Colonic mucosa (tissue), 4 donors: Measurements from ENCODE around the gene TCEAL7. TPM values are rescaled to one million over a fixed set of nuclear protein-coding genes. Genes with fewer than 3 reads are reported as not detected.

Experiments
- DNase-seq: peaks from one replicate; pipeline ENCODE4 v3.0.0-alpha.2; 2020
- H3K27ac ChIP-seq: fragments of 200-600 bp; one replicate; pipeline ENCODE4 v1.8.0; 2021
- H3K27me3 ChIP-seq: fragments of 200-600 bp; one replicate; pipeline ENCODE4 v1.8.0; 2021
- H3K36me3 ChIP-seq: fragments of 200-600 bp; one replicate; pipeline ENCODE4 v1.8.0; 2021
- H3K4me1 ChIP-seq: fragments of 200-600 bp; one replicate; pipeline ENCODE4 v1.8.0; 2021; ENCODE audit warnings: mild to moderate bottlenecking
- H3K4me3 ChIP-seq: fragments of 200-600 bp; one replicate; pipeline ENCODE4 v1.8.0; 2021
- H3K9ac ChIP-seq, 2 donors: one replicate each; pipeline ENCODE4 v1.7.0; 2013; ENCODE audit warnings: control low read depth in 2 of 2, low read depth in 2 of 2, low read length in 2 of 2
- H3K9me3 ChIP-seq: fragments of 200-600 bp; one replicate; pipeline ENCODE4 v1.8.0; 2021
- intact Hi-C: fragments of 100-400 bp; cut with DNase I; formaldehyde crosslinking; loops from one replicate; pipeline ENCODE4 v1.14.1; 2022
- total RNA-seq, 2 donors: library from RNA; stranded (reverse); fragmentation: NEBNext Ultra II Directional in 1 of 2; extraction: Animal tissue kit (Norgen Biotek cat#: 25700) in 1 of 2; gene quantifications; one replicate each; pipeline ENCODE4 v1.2.1, GENCODE V29; 2021
- TF ChIP-seq, protein P1 (sequence below): fragments of 200-600 bp; IDR thresholded peaks from one replicate; pipeline ENCODE4 v1.8.0; 2022; ENCODE audit warnings: antibody characterized with exemption, mild to moderate bottlenecking
- donor health status: healthy.
- donor health status: DM: no; HTN: no; CAD: no.
- donor health status: DM: no; HTN: no; CAD: no.

The TCEAL7 gene
- total RNA-seq, 2 donors from 2014 or later, result 0.82 to 4.0 TPM

DNA sequence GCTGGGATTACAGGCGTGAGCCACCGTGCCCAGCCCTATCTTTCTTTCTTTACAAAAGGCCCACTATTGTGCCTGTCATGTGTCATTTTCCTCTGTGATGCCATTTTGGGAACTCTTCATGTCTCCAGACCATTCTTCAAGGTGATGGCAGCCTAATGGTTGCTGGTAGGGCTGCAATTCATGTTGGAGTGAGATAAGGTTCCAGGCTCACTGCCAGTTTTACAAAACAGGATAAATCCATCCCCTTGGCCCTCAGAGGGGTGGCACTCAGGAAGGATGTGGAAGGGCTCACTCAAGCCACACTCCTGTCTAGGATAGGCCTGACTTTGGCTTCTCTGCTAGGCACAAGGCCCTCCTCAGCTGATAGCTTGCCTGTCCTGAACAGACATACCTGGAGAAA lies 30.1 kb downstream of the TCEAL7 start:
- Histone ChIP-seq H3K9me3 (no peaks in the 10 kb centered on the region), H3K27ac (no peak overlapping the region), H3K4me3 (no peak overlapping the region), H3K4me1 (no peaks in the 10 kb centered on the region), H3K9ac (no peak overlapping the region), H3K36me3 (no peaks in the 10 kb centered on the region), H3K27me3 (no peaks in the 10 kb centered on the region)
- DNase-seq, result no peak
- intact Hi-C loops, result no loop called here
- TF ChIP-seq, protein P1, sequence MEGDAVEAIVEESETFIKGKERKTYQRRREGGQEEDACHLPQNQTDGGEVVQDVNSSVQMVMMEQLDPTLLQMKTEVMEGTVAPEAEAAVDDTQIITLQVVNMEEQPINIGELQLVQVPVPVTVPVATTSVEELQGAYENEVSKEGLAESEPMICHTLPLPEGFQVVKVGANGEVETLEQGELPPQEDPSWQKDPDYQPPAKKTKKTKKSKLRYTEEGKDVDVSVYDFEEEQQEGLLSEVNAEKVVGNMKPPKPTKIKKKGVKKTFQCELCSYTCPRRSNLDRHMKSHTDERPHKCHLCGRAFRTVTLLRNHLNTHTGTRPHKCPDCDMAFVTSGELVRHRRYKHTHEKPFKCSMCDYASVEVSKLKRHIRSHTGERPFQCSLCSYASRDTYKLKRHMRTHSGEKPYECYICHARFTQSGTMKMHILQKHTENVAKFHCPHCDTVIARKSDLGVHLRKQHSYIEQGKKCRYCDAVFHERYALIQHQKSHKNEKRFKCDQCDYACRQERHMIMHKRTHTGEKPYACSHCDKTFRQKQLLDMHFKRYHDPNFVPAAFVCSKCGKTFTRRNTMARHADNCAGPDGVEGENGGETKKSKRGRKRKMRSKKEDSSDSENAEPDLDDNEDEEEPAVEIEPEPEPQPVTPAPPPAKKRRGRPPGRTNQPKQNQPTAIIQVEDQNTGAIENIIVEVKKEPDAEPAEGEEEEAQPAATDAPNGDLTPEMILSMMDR, result no peak

DNA sequence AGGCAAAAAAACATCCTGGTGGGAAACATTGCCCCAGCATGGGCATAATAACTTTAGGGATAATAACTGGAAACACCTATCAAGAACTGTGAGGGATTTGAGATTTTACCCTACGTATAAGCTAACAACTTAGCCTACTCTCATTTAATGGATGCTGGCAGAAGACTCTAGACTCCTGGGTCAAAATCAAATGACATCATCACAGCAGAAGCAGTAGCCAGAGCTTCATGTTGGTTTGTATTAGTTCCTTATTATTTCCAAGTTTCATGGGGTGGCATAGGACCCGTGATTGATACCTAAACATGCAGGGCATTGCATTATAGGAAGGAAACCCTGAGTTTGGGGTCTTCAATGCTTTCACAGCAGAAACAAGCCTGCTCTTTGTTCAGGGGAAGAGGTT lies 30.9 kb downstream of the TCEAL7 start:
- intact Hi-C loops, result no loop called here
- Histone ChIP-seq H3K9ac (no peak overlapping the region), H3K27ac (no peak overlapping the region), H3K4me1 (no peaks in the 10 kb centered on the region), H3K27me3 (no peaks in the 10 kb centered on the region), H3K4me3 (no peak overlapping the region), H3K9me3 (no peaks in the 10 kb centered on the region), H3K36me3 (no peaks in the 10 kb centered on the region)
- DNase-seq, result no peak
- TF ChIP-seq, protein P1, result no peak

DNA sequence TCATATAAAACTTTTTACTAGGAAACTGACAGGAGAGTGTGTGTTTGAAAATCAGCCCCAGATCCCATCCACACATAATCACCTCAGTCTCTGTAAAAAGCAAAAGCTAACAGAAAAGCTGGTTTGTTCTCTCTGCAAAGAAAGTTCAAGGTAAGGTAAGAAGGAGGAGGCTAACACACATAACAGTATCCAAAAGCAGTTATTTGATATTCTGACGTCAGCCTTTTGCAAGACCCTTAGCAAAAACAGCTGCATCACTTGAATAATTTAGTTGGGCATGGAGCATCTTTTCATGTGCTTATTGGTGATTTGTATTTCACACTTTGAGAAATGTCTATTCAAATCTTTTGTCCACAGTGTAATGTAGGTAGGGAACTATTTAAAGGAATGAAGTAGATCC lies 31.8 kb downstream of the TCEAL7 start:
- Histone ChIP-seq H3K4me3 (no peak overlapping the region), H3K9ac (no peak overlapping the region), H3K4me1 (no peaks in the 10 kb centered on the region), H3K9me3 (no peaks in the 10 kb centered on the region), H3K36me3 (no peaks in the 10 kb centered on the region), H3K27ac (no peak overlapping the region), H3K27me3 (no peaks in the 10 kb centered on the region)
- intact Hi-C loops, result no loop called here
- DNase-seq, result no peak
- TF ChIP-seq, protein P1, result no peak

DNA sequence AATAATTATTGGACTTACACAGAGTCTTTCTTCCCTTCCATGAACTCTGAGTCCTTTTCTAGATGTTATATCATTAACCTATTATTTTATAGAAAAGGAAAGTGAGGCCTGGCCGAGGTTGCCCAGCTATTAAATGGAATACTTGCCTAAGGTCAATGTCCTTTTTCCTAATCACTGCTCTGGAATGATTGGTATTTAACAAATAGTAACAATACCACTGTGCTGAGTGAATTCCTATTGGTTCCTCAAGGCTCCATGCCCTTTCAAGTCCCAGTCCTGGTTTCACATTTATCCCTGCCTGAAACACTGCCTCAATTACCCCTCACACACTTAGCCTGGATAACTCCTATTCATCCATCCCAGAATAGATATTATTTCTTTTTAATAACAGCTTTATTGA lies 32.4 kb downstream of the TCEAL7 start:
- DNase-seq, result no peak
- Histone ChIP-seq H3K27ac (no peak overlapping the region), H3K27me3 (no peaks in the 10 kb centered on the region), H3K4me3 (no peak overlapping the region), H3K4me1 (no peaks in the 10 kb centered on the region), H3K9ac (no peak overlapping the region), H3K36me3 (no peaks in the 10 kb centered on the region), H3K9me3 (no peaks in the 10 kb centered on the region)
- intact Hi-C loops, result no loop called here
- TF ChIP-seq, protein P1, result no peak

DNA sequence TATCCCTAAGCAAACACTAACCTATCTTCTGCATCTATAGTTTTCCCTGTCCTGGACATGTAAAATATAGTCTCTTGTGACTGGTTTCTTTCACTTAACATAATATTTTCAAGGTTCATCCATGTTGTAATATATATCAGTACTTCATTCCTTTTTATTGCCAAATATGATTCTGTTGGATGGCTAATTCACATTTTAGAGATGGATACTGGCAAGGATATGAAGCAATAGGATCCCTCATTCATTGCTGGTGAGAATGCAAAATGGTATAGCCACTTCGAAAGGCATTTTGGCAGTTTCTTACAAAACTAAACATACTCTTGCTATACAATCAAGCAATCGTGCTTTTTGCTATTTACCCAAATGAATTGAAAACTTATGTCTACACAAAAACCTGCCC lies 33.0 kb downstream of the TCEAL7 start:
- intact Hi-C loops, result no loop called here
- Histone ChIP-seq H3K27me3 (no peaks in the 10 kb centered on the region), H3K27ac (no peak overlapping the region), H3K9ac (no peak overlapping the region), H3K4me3 (no peak overlapping the region), H3K9me3 (no peaks in the 10 kb centered on the region), H3K36me3 (no peaks in the 10 kb centered on the region), H3K4me1 (no peaks in the 10 kb centered on the region)
- TF ChIP-seq, protein P1, result no peak
- DNase-seq, result no peak

DNA sequence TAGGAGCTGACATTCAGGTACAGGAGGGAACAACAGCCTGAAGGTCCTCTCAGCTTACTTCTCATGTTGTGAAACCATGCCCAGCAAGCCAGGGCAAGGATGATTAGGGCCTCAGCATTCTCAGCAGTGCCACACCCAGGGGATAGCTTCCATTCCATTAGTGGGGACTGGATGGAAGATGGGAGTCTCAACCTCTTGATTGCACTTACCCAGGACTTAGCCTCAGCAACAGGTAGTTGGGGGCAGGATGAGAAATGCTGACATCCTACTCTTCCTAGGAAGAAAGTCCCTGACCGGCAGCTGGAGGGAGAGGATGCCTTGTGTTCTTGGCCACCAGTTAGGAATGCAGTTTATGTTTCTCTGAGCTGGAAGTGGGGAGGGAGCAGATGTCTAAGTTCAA lies 37.5 kb downstream of the TCEAL7 start:
- Histone ChIP-seq H3K27me3 (no peaks in the 10 kb centered on the region), H3K9me3 (no peaks in the 10 kb centered on the region), H3K36me3 (no peaks in the 10 kb centered on the region), H3K27ac (no peak overlapping the region), H3K9ac (no peak overlapping the region), H3K4me1 (no peaks in the 10 kb centered on the region), H3K4me3 (no peak overlapping the region)
- DNase-seq, result no peak
- TF ChIP-seq, protein P1, result no peak
- intact Hi-C loops, result no loop called here
